NOMO-1 treated with DMSO at 0.1 percent for 48 hours (cell line): Measurements from ENCODE around the gene KCNH8.

Source experiments
- DNase-seq: peaks from one replicate; lab custom pipeline; 2025; ENCODE audit not compliant: unreplicated experiment; lab: John Stamatoyannopoulos, UW

Gene KCNH8

DNA sequence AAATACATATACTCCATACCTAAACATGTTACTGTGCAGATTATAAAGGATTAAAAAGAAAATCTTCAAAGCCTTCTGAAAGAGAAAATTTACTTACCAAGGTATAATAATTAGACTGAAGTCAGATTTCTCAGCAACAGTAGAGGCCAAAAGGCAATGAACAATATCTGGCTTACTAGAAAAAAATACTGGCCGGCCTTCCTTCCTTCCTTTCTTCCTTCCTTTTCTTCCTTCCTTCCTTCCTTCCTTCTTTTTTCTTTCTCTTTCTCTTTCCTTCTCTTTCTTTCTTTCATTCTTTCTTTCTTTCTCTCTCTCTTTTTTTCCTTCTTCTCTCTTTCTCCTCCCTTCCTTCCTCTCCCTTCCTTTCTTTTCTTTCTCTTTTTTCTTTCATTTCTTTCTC is 209.6 kb downstream of the KCNH8 start:
- DNase-seq = no peak

GRCh38 chr3:19363071-19363470 is 214.8 kb downstream of the KCNH8 start:
- no peak for DNase-seq

DNA sequence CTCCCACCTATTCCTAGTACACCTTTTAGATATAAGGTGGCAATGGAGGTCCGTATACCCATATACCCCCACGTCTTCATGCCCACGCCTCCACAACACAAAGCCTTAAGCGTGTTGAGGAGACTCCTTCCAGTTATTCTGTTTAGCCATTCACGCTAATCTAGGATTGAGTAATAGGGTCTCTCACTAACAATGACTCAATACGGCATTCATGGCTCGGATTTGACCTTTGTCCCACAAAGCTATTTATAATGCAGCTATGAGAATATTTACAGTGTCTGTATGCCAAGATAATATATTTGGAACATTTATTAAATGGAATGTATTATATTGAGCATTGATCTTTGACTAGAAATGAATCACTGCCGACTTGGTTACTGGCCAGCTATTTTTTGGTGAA is 215.8 kb downstream of the KCNH8 start:
- no peak for DNase-seq

- no peak for DNase-seq
Observed at GRCh38 chr3:19365471-19365870, 217.2 kb downstream of the KCNH8 start.

- no peak for DNase-seq
Observed at GRCh38 chr3:19384868-19385267, 236.6 kb downstream of the KCNH8 start.

- DNase-seq = no peak
Observed at GRCh38 chr3:19392150-19392549, 243.8 kb downstream of the KCNH8 start.

- no peak for DNase-seq
Observed at GRCh38 chr3:19394946-19395345, 246.6 kb downstream of the KCNH8 start.

DNA sequence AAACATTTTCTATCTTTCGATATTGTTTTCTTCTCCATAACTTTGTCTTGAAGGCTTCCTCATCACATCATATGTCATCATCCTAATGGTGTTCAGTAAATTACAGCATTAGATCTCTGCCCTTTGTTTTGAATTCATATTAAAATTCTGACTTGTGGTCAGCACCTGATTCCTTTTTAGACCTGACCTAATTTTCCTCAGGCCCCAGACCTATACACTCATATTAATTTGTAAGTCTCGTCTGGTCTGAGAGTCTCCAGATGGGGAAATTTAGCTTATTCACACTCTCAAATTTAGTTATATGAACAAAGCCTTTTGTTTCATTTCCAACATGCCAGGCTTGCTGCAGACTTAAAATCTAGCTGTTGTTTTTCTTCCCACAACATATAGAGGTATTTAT is 248.4 kb downstream of the KCNH8 start:
- no peak for DNase-seq

GRCh38 chr3:19399356-19399755 is 251.0 kb downstream of the KCNH8 start:
- no peak for DNase-seq

- no peak for DNase-seq
Observed at GRCh38 chr3:19399836-19400235, 251.5 kb downstream of the KCNH8 start.

GRCh38 chr3:19420159-19420558 is 271.8 kb downstream of the KCNH8 start:
- DNase-seq = no peak

- DNase-seq = no peak
Observed at GRCh38 chr3:19425825-19426224, 277.5 kb downstream of the KCNH8 start.

DNA sequence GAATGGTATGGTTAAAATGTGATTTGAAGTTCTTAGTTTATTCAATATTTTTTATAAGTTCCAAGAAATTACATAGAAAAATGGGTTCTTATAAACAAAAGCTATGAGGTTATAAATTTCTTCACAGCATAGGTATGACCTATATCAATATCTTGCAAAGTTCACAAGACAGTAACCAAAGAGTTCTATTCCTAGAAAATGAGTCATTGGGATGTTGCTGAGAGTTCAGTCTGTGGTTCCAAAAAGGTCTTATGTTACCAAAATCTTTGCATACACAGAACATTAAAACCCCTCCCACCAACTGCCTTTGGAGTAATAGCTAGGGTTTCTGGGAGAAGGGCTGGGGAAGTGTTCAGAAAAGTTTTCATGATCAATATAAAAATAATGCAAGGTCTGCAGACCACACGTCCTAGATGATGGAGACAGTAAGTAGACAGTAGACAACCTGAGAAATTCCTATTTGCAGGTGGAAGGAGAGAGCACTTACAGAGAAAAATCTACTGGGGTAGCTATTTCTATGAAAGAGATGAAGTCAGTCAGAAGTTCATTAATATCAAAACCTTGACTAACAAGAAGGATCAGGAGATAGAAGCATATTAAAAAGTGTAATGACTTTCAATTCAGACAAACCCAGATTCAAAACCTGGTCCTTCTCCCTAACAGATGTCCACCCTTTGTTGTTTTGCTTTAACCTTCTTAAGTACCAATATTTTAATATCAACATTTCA is 279.3 kb downstream of the KCNH8 start:
- no peak for DNase-seq

DNA sequence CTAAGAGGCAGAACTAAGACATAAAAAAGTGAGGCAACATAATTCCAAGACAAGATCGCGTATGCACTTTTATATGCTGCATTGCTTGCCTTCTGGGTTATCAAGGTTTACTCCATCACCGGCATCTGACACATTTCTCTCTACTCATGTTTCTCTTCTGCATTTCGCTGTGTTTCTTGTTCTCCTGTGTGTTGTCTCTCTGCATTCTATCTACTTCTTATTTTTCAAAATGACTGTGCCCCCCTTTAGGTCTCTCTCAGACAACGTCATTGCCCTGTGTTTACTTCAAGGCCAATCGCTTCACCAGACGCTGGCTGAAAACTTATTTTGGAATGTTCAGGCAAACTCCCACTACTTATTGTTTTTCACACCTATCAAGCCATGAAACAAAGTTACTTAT is 280.4 kb downstream of the KCNH8 start:
- no peak for DNase-seq

GRCh38 chr3:19432669-19433068 is 284.4 kb downstream of the KCNH8 start:
- DNase-seq = no peak

DNA sequence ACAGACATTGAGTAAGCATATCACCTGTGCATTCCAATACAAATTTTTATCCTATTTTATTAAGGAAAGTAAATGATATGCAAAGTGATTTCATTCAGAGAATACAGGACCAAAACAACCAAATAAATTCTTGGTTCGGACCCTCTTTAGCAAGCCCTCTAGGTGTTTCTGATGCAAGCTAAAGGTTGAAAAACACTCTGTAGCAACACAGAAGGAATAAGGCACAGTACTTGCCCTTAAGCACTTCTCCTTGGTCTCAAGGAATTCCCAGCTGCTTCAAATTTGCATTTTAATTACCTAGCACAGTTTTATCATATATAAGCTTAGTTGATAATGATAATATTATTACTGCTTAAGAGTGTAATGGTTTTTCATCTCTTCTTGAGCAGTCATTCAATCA is 288.4 kb downstream of the KCNH8 start:
- no peak for DNase-seq

DNA sequence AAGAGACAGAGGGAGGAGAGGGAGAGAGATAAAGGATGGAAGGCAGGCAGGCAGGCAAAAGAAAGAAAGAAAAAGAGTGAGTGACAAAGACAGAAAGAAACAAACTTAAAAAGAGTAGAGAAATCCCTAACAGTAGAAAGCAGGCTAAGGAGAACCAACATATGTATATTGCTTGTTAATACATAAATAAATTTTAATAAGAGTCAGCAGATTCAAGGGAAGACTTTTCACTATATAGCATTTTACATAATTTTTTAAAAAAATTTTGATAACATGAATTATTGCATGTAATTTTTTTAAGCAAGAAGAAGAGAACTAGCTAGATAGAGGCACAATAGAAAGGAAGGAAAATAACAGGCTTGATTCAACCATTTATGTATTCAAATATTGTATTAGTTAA is 291.6 kb downstream of the KCNH8 start:
- DNase-seq = no peak

DNA sequence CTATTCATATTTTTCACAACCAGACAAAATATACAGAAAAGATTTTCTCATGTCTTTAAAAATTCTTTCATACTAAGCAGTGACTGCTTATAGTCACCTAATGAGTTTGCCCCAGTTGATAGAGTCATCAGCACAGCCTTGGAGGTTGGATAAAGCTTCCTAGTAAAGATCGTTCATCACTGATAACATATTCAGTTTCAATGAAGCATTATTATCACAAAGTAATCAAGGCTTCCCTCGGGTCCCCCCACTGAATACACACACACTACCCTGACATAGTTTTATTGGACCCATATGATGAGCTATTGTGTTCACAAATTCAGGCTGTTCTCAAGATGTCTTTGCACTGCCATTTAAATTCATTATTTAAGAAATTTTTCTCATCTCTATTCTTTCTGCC is 297.8 kb downstream of the KCNH8 start:
- no peak for DNase-seq

- no peak for DNase-seq
Observed at GRCh38 chr3:19446687-19447086, 298.4 kb downstream of the KCNH8 start.

DNA sequence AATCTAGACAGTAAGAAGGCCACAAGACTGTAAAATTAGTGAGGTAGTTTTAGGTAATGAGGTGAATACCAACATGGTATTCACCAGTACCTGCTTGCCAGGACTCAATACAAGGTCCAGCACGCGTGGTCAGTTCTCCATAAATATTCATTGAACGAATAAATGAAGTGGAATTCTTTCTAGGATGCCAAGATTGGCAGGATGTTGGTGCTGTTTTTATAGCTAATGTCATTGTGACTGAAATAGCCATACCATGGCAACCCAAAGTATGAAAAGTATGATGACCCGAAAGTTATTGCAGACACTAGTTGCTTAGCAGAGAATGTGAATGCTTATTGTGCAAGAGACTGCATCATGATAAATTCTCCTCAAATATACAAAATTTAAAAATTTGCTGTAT is 307.2 kb downstream of the KCNH8 start:
- no peak for DNase-seq

DNA sequence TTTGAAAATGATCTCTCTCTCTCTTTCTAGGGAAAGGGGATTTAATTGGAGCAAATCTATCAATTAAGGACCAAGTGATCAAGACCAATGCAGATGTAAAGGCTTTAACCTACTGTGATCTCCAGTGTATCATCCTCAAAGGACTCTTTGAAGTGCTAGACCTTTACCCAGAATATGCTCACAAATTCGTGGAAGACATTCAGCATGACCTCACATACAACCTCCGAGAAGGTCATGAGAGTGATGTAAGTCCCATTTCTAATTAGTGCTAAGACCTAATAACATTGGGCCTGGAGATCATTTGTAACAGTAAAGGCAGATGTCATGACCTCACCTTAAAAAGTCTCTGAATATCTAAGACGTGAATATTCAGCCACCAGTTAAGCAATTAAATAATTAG is 308.4 kb downstream of the KCNH8 start:
- DNase-seq = no peak

- DNase-seq = no peak
Observed at GRCh38 chr3:19457449-19457848, 309.1 kb downstream of the KCNH8 start.

- no peak for DNase-seq
Observed at GRCh38 chr3:19467761-19468160, 319.5 kb downstream of the KCNH8 start.
